ENCODE measurements around the gene SMURF1. TPM values are rescaled to one million over a fixed set of nuclear protein-coding genes. Genes with fewer than 3 reads are reported as not detected.

The SMURF1 gene
- polyA plus RNA-seq, 3 donors, result 14.4 to 15.9 (median 15.2) TPM

GRCh38 chr7:98994046-98994944, 149.6 kb downstream of the SMURF1 start:
- DNase-seq (ENCODE audit: low read depth in 3 of 3, low spot score in 2 of 3), result no peak

- no peak for DNase-seq (ENCODE audit: low read depth in 3 of 3, low spot score in 2 of 3)
Observed at GRCh38 chr7:98993024-98993897, 150.6 kb downstream of the SMURF1 start.

- no peak for DNase-seq (ENCODE audit: low read depth in 3 of 3, low spot score in 2 of 3)
Observed at GRCh38 chr7:98992076-98992475, 151.8 kb downstream of the SMURF1 start.

- DNase-seq (ENCODE audit: low read depth in 3 of 3, low spot score in 2 of 3), result no peak
Observed at GRCh38 chr7:98991141-98991540, 152.8 kb downstream of the SMURF1 start.

GRCh38 chr7:98990356-98990755, 153.6 kb downstream of the SMURF1 start:
- no peak for DNase-seq (ENCODE audit: low read depth in 3 of 3, low spot score in 2 of 3)

- no peak for DNase-seq (ENCODE audit: low read depth in 3 of 3, low spot score in 2 of 3)
Observed at GRCh38 chr7:98988641-98989040, 155.3 kb downstream of the SMURF1 start.

- DNase-seq (ENCODE audit: low read depth in 3 of 3, low spot score in 2 of 3), result no peak
Observed at GRCh38 chr7:98985945-98986344, 158.0 kb downstream of the SMURF1 start.

GRCh38 chr7:98985406-98985805, 158.5 kb downstream of the SMURF1 start:
- no peak for DNase-seq (ENCODE audit: low read depth in 3 of 3, low spot score in 2 of 3)

GRCh38 chr7:98984126-98984525, 159.8 kb downstream of the SMURF1 start:
- no peak for DNase-seq (ENCODE audit: low read depth in 3 of 3, low spot score in 2 of 3)

- DNase-seq (ENCODE audit: low read depth in 3 of 3, low spot score in 2 of 3), result no peak
Observed at GRCh38 chr7:98982686-98983085, 161.2 kb downstream of the SMURF1 start.

GRCh38 chr7:98981701-98982100, 162.2 kb downstream of the SMURF1 start:
- DNase-seq (ENCODE audit: low read depth in 3 of 3, low spot score in 2 of 3), result no peak

- DNase-seq (ENCODE audit: low read depth in 3 of 3, low spot score in 2 of 3), result no peak
Observed at GRCh38 chr7:98978672-98979071, 165.2 kb downstream of the SMURF1 start.

Other genes with a start within 250 kb of the SMURF1 start
- gene KPNA7, start 64.0 kb upstream of the SMURF1 start, polyA plus RNA-seq (ENCODE audit: insufficient read length in 3 of 3), result not detected
- under 1 TPM in 2 of 3 donors, not detected in 1; 0.06 to 0.21 TPM for gene MYH16, start 128.7 kb upstream of the SMURF1 start, polyA plus RNA-seq (ENCODE audit: insufficient read length in 3 of 3)
- gene ARPC1A, start 181.8 kb upstream of the SMURF1 start, polyA plus RNA-seq (ENCODE audit: insufficient read length in 3 of 3), result 100 to 1,000 TPM; 101 to 113 (median 111) TPM
- gene ARPC1B, start 230.6 kb upstream of the SMURF1 start, polyA plus RNA-seq (ENCODE audit: insufficient read length in 3 of 3), result 10 to 100 TPM; 30.5 to 34.6 (median 32.2) TPM

All from right renal cortex interstitium (tissue), 3 donors.